ENCODE results near the gene CBX1.

CBX1 gene

DNA sequence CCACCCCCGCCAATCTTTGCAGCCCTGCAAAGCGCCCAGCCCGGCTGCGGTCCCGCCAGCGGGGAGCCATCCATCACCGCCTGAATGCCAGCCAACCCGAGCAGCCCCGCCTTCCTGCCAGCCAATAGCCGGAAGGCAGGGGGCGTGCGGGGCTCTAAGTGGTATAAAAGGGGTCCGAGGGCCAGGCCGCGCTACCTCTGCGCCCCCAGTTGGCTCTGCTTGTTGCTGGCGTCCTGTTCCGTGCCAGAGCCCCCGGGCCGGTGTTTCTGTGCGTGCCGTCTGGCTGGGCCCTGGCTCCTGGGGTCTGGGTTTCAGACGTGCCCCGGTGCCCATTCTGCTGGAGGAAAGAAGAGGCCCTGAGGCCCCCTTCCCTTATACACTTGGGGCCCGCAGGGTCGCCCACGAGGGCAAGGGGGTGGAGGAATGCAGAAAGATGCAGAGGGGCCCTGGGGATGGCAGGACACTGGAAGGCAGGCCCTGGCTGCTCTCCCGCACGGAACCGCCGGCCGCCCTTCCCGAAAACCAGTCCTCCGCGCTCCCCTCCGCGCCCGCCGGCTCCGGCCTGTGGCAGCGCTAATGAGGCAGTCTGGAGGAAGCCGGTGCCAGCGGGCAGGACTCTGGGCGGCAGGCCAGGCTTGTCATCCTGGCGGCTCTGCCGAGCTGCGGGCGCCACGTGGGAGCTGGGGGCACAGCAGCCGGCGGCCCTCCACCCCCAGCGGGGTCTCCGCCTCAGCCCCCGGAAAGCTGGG lies 77.7 kb downstream of the CBX1 start:
- TF ChIP-seq, protein P1, sequence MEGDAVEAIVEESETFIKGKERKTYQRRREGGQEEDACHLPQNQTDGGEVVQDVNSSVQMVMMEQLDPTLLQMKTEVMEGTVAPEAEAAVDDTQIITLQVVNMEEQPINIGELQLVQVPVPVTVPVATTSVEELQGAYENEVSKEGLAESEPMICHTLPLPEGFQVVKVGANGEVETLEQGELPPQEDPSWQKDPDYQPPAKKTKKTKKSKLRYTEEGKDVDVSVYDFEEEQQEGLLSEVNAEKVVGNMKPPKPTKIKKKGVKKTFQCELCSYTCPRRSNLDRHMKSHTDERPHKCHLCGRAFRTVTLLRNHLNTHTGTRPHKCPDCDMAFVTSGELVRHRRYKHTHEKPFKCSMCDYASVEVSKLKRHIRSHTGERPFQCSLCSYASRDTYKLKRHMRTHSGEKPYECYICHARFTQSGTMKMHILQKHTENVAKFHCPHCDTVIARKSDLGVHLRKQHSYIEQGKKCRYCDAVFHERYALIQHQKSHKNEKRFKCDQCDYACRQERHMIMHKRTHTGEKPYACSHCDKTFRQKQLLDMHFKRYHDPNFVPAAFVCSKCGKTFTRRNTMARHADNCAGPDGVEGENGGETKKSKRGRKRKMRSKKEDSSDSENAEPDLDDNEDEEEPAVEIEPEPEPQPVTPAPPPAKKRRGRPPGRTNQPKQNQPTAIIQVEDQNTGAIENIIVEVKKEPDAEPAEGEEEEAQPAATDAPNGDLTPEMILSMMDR (IDR thresholded peaks at IDR 0.05; ENCODE audit: control insufficient read depth, insufficient read depth, low read depth, low read length, missing control alignments) = peak; percentile 28
- peak overlapping the region; percentile 45 for H3K4me3 ChIP-seq (ENCODE audit: control insufficient read depth, low read depth, low read length)
- DNase-seq (ENCODE audit: low read depth) = no peak

DNA sequence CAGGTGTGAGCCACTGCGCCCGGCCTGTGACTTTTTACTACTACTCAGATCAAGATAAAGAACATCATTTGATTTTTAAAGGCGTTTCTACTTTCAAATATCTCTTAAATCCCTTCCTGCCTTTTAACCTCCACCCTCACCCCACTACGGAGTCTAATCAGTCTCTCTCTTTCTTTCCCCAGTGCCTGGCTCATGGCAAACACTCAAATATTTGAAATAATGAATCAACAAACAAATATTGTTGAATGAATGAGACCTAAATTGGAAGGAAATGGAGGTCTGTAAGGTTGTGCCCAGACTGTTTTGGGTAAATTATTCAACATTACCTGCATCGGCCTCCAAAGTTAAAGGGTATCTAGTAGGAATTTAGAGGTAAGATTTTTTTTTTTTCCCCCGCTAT lies 78.4 kb downstream of the CBX1 start:
- no peak for DNase-seq (ENCODE audit: low read depth)
- no peak overlapping the region for H3K4me3 ChIP-seq (ENCODE audit: control insufficient read depth, low read depth, low read length)
- TF ChIP-seq, protein P1 (IDR thresholded peaks at IDR 0.05; ENCODE audit: control insufficient read depth, insufficient read depth, low read depth, low read length, missing control alignments) = no peak

DNA sequence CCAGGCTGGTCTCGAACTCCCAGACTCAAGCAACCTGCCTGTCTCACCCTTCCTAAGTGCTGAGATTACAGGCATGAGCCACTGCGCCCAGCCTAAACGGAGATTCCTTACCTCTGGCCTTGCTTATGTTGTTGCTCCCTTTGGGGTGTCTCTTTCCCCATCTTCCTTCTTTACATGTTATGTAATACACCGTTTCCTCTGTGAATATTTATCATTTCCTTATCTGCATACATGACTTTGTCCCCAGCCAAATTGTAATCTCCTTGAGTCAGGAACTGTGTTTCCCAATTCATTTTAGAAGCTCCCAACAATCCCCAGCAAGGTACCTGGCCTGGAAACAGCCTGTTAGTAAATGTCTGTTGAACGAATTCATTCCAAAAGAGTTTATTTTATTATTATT lies 79.3 kb downstream of the CBX1 start:
- H3K4me3 ChIP-seq (ENCODE audit: control insufficient read depth, low read depth, low read length) = no peak overlapping the region
- no peak for DNase-seq (ENCODE audit: low read depth)
- TF ChIP-seq, protein P1 (IDR thresholded peaks at IDR 0.05; ENCODE audit: control insufficient read depth, insufficient read depth, low read depth, low read length, missing control alignments) = no peak
